DMS53 (cell line): Measurements from ENCODE around the gene CALY.
A peak's percentile ranks its signal among the peaks of the same experiment; 100 is the strongest.
"Not testable (repeated sequence)": the region's sequence is repeated elsewhere in the genome, so short reads cannot be mapped to it uniquely, and the experiment has no call there.

ENCODE experiments used
- DNase-seq: peaks from one replicate; lab custom pipeline; 2025; lab: John Stamatoyannopoulos, UW

The CALY gene

DNA sequence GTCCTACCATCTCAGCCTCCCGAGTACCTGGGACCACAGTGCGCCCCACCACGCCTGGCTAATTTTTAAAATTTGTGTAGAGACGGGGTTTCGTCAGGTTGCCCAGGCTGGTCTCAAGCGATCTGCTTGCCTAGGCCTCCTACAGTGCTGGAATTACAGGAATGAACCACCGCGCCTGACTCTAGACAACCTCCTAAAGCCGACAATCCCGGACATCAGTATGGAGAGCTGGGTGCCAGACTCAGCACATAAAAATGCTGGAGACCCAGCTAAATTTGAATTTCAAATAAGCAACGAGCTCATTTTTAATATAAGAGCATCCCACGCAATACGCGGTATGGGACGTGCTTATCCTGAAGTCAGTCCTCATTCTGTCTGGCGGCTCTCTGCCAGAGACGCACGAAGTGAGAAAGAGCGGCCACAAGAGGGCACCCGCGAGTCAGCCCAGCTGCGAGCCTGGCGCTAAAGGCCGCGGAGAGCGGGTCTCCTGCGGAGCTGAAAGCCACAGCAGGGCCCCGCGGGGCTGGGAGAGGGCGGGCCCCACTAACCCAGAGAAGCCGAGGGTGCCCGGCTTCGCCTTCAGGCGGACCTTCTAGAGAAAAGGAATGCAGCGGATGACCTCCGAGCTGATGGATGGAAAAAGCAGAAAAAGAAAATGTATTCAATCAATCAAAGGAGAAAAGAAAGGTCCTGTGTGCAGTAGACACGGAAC lies 7.0 kb downstream of the CALY start:
- peak; percentile 92 for DNase-seq

DNA sequence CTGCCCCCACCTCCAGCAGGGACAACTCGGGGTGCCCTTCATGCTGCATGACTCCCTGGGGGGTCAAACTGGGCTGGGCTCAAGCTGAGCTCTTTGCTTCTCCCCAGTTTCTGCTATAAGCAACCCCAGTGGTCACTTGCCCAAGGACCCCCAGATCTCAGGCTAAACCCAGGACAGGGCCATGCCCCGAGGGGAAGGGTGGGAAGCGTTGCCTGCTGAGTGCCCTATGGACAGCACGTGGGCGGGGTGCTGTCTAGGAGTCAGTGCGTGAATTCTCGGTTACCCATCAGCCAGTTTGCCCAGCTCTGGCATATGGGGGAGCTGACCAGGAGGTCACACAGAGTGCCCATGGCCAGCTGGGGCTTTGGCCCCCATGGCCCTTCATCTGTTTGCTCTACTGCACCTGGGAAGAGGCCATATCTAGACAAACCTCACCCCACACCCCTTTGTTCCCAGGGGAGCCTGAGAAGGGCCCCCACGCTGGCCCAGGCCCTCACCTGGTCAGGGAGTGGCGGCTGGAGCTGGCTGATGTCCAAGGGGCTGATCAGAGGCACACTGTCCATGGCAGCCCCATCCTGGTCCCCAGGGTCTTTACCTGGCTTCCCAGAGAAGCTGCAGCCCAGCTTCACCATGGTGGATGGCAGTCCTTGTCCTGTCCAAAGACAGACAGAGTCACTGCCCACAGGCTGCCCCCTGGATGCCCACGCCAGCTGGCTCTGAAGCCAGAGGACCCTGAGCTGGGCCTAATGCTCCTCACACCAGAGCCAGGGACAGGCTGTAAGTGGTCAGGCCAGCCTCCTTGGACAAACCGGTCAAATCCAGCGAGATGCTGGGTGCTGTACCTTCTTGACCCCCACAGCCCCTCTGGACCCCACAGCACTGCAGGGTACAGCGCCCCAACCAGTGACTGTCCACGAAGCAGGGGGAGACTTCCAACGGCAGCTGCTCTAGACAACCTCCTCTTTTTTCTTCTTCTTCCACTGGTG lies 8.0 kb downstream of the CALY start:
- DNase-seq = no peak

DNA sequence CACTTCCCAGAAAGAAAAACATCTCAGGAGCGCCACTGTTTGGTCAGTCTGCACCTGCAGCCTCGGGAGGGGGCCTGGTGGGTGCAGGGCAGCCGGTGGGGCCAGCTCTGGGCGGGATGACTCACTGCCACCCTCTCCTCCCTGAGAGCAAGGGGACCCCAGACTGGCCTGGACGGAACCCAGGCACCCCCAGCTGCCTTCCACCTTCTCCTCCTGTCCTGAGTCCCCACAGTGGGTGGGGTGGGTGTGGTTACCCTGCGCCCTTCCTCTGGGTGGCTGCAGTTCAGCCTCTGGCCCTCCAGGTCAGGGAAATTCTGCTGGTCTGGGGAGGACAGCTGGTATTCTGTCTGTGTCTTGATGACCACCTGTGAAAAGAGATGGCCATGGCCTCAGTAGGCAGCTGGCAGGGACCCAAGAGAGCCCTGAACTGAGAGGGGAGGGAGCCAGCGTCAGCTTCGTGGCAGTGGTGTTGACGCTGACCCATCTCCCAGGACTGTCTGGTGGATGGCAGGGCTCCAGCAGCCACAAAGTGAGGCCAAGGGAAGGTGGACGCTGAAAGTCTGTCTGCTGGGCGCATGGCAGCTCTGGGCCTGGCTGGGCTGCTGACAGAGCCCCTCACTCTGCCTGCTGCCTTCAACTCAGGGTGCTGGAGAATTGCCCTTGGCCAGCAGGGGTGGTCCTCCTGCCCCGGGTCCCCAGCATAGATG lies 8.9 kb downstream of the CALY start:
- DNase-seq = peak; percentile 62

DNA sequence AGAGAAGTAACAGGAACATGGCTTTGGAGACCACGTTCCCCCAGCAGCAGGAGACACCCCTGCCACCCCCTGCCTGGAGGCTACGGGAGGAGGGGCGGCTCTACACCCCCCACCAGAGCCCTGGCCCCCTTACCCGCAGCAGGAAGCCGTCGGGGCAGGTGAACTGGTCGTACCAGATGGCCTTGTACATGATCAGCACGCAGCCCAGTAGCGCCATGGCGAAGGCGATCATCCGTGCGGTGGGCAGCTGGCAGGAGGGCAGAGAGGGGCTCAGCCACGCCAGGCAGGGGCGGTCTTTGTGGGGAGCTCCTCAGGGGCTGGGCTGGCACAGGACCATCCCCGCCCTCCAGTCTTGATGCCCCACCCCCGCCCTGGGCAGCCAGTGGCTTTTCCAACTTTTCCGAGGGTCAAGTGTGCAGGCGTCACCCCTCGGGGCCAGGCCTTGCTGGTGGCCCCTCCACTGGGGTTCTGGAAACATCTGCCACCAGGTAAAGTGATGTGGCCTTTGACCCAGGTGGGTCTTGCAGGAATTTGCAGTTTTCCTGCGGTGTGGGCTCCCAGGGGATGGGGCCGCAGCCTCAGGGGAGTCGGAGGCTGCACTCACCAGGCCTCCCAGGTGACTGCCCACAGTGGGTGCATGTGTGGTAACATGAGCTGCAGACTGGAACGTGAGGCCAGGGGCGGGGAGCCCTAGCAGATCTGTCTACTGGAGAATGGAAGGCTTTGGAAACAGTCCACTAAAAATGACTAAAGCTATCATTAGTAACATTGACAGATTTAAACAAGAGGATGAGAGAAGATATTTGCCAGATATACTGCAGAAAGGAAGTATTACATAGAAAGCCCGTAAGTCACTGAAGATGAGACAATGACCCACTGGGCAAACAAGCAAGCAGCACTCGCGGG lies 9.7 kb downstream of the CALY start:
- peak; percentile 62 for DNase-seq

DNA sequence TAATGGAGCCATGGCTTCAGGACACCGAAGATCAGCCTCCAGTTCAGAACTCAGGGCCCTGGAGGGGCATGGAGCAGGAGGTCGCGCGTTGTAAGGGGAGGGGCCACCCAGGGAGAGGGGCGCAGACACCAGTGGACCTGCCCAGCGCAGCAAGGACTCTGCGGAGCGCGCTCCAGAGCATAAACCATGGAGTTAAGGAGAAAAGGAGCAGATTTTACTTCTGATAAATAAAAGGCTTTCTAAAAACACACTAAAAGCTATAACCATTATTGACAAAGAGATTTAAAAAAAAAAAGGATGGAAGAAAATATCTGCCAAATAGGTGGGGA lies 10.5 kb downstream of the CALY start:
- no peak for DNase-seq

DNA sequence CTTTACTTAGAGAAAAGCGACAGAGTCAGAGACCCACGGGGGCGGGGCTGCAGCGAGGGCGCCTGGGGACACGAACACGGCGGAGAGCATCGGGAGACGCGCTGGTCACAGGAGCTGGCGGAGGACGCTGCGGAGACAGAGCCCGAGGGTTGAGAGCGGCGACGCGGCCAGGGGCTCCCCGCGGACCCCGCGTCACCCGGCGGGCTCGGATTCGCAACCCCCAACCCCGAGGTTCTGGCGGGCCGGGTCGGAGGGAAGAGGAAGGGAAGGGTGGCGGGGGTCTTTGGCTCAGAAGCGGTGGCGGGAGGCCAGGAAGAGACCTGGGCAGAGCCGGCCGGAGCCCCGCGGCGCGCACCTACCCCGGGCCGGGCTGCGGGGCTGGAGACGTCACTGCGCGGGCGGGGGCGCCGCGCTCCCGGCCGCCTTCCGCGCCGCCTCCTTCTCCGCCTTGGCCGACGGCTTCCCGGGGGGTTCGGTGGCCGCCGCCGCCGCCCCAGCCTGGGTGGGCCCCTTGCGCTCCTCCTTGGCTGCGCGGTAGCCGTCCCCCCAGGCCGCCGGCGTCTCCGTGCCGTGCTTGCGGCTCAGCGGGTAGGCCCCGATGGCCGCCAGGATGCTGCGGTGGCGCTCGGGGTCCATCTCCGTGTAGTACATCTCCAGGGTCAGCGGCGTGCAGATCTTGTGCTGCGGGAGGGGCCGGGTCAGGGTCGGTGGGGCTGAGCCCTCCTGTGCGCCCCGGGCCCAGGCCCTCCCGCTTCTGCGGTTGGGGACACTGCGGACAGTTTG lies 11.1 kb downstream of the CALY start:
- peak; percentile 67 for DNase-seq

DNA sequence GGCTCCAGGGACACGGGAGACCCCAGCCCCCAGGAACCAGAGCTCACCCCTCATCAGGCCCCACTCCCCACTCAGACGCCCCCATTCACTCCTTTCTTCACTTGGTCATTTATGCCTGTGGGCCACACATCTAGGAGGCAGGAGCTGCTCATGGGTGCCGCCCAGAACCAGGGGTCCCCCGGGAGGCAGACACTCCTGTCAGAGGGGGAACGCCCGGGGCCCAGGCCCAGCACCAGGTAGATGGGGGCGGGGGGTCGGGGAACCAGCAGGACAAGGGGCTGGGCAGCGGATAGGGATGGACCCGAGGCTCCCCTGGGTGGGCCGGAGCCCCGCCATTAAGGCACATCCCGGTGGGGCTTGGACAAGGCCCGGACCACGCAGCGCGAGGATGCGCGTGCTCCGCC lies 11.8 kb downstream of the CALY start:
- peak; percentile 59 for DNase-seq

DNA sequence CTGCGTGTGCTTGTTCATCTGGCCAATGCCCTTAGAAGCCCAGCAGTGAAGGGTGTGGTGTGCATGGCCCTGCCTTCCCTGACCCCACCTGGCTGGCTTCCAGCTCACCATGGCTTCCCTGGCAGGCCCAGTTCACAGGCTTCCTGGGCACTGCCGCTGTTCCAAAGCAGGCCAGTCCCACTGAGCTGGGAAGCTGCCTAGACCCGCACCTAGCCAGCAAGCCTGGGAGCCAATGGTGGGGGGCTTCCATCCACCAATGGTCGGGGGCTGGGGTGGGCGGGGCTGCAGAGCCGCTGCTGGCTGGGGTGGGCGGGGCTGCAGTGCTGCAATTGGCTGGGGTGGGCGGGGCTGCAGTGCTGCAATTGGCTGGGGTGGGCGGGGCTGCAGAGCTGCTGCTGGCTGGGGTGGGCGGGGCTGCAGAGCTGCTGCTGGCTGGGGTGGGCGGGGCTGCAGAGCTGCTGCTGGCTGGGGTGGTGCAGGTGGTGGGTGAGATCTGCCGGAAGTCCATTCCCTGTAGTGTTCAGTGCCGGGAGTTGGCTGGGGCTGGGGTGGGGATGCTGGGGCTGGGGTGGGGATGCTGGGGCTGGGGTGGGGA lies 12.4 kb downstream of the CALY start:
- DNase-seq = peak; percentile 90

DNA sequence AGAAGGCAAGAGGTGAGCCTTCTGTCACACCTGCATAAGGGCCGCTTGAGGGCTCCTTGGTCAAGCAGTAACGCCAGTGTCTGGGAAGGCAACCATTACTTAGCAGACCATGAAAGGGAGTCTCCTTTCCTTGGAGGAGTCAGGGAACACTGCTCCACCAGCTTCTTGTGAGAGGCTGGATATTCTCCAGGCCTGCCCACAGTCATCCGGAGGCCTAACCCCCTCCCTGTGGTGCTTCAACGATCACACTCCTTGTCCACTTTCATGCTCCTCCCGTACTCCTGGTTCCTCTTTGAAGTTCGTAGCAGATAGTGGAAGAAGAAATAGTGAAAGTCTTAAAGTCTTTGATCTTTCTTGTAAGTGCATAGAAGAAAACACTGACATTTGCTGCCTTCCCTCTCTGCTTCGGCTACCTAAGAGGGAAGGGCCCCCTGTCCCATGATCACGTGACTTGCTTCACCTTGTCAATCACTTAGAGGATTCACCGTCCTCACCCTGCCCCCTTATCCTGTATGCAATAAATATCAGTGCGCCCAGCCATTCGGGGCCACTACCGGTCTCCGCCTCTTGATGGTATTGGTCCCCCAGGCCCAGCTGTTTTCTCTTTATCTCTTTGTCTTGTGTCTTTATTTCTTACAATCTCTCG lies 14.5 kb downstream of the CALY start:
- DNase-seq = not testable (repeated sequence)

DNA sequence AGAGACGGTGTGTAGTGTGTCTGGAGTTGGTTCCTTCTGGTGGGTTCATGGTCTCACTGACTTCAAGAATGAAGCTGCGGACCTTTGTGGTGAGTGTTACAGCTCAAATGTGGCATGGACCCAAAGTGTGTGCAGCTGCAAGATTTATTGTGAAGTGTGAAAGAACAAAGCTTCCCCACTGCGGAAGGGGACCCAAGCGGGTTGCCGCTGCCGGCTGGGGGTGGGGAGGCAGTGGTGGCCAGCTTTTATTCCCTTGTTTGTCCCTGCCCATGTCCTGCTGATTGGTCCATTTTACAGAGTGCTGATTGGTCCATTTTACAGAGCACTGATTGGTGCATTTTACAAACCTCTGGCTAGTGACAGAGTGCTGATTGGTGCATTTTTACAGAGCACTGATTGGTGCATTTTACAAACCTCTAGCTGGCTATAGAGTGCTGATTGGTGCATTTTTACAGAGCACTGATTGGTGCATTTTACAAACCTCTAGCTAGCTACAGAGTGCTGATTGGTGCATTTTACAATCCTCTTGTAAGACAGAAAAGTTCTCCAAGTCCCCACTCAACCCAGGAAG lies 15.8 kb downstream of the CALY start:
- peak; percentile 37 for DNase-seq

DNA sequence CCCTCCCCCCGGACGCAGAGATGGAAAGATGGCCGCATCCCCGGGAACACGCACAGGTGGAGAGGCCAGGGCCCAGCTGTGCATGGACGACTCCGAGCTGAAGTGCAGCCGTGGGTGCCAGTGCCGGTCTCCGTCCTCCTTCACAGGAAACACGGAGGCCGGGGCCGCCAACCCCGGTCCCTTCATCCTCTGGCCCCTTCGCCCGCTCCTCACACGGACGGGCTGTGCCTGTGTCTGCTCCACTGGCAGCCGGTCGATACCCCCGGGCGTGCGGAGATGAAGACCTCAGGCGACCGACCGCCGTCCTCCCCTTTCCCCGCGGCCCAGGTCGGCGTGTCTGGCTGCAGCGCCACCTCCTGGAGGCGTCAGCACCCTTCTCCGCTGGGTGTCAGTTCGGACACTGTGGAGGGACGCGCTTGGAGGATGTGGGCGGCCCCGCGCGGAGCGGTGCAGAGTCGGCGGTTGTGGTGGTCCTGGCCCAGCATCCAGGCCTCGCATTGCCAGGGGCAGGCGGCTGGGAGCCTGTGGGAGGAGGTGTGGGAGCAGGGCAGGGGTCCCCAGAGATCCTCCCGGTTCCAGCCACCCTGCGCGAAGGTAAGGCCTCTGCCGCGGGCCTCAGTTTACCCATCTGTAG lies 18.1 kb downstream of the CALY start:
- peak; percentile 92 for DNase-seq

DNA sequence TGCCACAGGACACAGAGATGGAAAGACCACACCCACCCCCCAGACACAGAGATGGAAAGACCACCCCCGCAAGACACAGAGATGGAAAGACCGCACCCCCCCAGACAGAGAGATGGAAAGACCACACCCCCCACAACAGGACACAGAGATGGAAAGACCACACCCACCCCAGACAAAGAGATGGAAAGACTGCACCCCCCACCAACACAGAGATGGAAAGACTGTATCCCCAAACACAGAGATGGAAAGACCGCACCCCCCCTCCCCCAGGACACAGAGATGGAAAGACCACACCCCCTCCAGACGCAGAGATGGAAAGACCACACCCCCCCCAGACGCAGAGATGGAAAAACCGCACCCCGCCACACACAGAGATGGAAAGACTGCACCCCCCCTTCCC lies 20.0 kb downstream of the CALY start:
- DNase-seq = no peak

DNA sequence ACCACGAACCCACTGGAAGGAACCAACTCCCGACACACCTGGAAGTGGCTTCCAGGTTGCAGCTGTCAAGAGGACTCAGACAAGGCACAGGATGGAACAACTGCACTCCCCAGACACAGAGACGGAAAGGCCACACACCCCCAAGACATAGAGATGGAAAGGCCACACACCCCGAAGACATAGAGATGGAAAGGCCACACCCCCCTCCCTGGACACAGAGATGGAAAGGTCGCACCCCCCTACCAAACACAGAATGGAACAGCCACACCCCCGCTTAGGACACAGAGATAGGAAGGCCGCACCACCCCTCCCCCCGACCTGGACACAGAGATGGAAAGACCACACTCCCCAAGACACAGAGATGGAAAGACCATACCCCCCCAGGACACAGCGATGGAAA lies 20.4 kb downstream of the CALY start:
- DNase-seq = no peak

DNA sequence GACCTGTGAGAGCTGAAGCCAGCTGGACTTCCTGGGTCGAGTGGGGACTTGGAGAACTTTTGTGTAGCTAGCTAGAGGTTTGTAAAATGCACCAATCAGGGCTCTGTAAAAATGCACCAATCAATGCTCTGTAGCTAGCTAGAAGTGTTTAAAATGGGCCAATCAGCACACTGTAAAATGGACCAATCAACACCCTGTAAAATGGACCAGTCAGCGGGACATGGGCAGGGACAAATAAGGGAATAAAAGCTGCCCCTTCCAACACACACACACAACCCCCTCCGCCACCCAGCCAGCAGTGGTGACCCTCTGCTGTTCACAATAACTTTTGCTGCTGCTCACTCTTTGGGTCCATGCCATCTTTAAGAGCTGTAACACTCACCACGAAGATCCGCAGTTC lies 20.8 kb downstream of the CALY start:
- DNase-seq = no peak

DNA sequence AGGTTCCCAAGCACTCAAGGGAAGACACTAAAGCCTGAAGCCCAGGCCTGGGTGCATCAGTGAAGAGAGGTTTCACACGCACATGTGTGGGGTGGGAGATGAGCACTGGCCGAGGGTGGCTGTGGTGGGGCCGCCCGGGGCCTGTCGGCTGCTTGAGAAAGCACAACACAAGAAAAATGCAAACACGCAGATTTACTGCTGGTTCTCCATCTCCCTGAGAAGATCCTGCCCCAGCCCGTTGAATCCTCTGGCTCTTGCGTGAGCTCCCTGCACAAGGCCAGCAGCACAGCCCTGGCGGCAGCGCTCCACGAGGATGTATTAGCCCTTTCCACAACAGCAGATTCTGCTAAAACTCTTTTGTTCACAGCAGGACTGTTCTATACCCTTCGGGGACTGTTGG lies 21.8 kb downstream of the CALY start:
- DNase-seq = no peak

DNA sequence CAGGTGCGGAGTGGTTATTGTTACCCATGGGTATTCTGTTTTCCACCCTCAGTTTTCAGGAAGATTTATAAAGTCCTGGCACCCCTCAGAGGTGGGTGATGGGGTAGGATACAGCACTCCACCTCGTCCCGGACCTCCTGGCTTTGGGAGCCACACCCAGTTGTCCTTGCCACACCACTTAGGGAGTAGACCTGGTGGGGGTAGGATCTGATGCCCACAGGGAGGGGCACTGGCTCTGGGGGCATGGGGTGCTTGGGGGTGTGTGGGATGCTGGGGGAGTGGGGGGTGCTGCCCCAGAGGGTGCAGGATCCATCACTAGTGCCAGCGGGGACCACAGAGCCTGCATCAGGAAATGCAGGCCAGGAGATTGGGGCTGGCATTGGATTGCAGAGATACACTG lies 23.5 kb downstream of the CALY start:
- DNase-seq = no peak

DNA sequence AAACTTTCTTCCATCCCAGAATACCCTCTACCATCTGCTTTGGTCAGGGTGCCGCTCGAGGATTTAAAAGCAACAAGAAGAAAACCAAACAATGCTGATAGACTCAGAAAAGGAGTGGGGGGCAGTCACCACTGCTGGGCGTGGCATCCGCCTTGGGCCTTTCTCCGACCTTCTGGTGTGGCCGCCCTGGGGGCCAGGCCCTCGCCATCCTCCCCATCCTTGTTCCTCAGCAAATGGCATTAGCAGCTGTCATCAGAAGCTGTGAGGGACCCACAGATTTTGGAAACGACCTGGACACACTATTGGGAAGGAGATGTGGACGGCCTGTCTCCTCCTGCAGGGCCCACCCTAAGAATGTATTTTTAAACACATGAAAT lies 23.9 kb downstream of the CALY start:
- DNase-seq = no peak

DNA sequence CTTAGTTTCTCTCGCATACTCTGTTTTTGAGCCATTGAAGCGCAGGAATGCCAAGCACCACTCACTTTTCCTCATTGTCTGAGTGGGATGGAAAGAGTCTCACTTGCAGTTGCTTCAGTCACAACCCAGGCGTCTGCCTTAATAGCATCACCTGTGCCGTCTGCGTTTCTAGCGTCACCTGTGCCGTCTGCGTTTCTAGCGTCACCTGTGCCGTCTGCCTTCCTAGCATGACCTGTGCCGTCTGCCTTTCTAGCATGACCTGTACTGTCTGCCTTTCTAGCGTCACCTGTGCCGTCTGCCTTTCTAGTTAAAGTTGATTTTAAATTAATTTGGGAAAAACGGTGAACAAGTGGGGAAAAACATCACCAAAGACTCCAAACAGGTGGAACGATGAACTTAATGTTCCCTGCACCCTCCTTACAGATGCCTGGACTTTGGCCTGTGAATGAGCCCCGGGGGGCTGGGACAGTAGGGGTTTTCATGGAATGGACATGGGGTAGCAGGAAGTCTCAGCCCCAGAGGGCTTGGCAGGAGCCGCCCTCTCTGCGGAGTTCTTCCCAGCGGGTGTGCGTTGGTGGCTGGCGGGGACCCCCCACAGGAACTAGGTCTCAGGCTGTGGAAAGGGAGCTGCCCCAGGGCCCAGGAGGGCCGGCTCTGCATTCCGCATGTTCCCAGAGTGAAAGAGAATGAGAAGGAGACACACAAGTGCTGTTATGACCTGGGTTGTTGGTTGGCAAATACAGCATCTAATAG lies 24.5 kb downstream of the CALY start:
- DNase-seq = no peak
